HCT116 (cell line): ENCODE data around the gene ALX4. TPM values are rescaled to one million over a fixed set of nuclear protein-coding genes. Genes with fewer than 3 reads are reported as not detected.

Experiments used
- ATAC-seq: fragments of 200-7000 bp; cut with Tn5 transposase; 2 replicates; pipeline ENCODE4 v1.9.1; 2020; ENCODE audit warnings: mild to moderate bottlenecking, moderate library complexity
- BruUV-seq: library from RNA; stranded (reverse); fragments of 400-500 nt; replicated peaks from 2 replicates; lab custom pipeline; 2021; lab: Mats Ljungman, UMichigan
- CTCF ChIA-PET: fragments of 300-600 bp; sonication (Branson Sonifier 250); formaldehyde crosslinking; loops from one replicate; lab custom pipeline; 2021; ENCODE audit warnings: antibody characterized with exemption; lab: Charles Lee
- POLR2A ChIA-PET: fragments of 300-600, 350-600 bp; sonication (Branson Sonifier 250); formaldehyde crosslinking; loops from one replicate; lab custom pipeline; 2021; ENCODE audit warnings: antibody characterized with exemption; lab: Charles Lee
- RAD21 ChIA-PET, 2 experiments: fragments of 300-600 bp; sonication (Branson Sonifier 250); formaldehyde crosslinking; loops; one replicate each; lab custom pipeline; 2023; ENCODE audit warnings: low total read pairs in 2 of 2; ENCODE audit not compliant: uncharacterized antibody in 2 of 2, unreplicated experiment in 2 of 2, low non-redundant PET in 1 of 2; lab: Charles Lee
- DNase-seq: peaks from one replicate; pipeline ENCODE4 v3.0.0-alpha.2; 2010; ENCODE audit warnings: low read depth, low spot score
- H2AFZ ChIP-seq: fragments of 200-600 bp; shearing (Covaris generic), sonication (generic); 2 replicates; pipeline ENCODE4 v1.6.1; 2017; ENCODE audit warnings: low read depth, mixed run types, mixed read lengths, antibody characterized with exemption, low read length; ENCODE audit not compliant: poor library complexity, severe bottlenecking
- H3K27ac ChIP-seq: 2 replicates; pipeline ENCODE4 v1.5.1; 2012; ENCODE audit warnings: low read depth, low read length
- H3K27me3 ChIP-seq: fragments of 200-600 bp; sonication (generic); 2 replicates; pipeline ENCODE4 v1.6.1; 2016; ENCODE audit warnings: mixed run types, low read length, mixed read lengths; ENCODE audit not compliant: insufficient read depth
- H3K36me3 ChIP-seq, 2 experiments: fragments of 200-500 bp in 1 of 2; fragments of 200-600 bp in 1 of 2; sonication (Bioruptor generic) in 1 of 2; sonication (generic) in 1 of 2; 2 replicates each; pipeline versions ENCODE4 v1.5.1 to v1.6.1; 2014 to 2016; ENCODE audit warnings: low read length in 2 of 2, inconsistent platforms in 1 of 2, mixed read lengths in 1 of 2, mixed run types in 1 of 2; ENCODE audit not compliant: insufficient read depth in 2 of 2, control insufficient read depth in 1 of 2
- H3K4me1 ChIP-seq, 2 experiments: fragments of 200-600 bp in 1 of 2; sonication (generic) in 1 of 2; 2 replicates each; pipeline versions ENCODE4 v1.5.1 to v1.6.1; 2012 to 2017; ENCODE audit warnings: low read length in 2 of 2, inconsistent platforms in 1 of 2, mild to moderate bottlenecking in 1 of 2, mixed read lengths in 1 of 2, mixed run types in 1 of 2, moderate library complexity in 1 of 2; ENCODE audit not compliant: insufficient read depth in 2 of 2, control insufficient read depth in 1 of 2
- H3K4me2 ChIP-seq: fragments of 200-600 bp; sonication (generic); 2 replicates; pipeline ENCODE4 v1.6.1; 2017; ENCODE audit warnings: mixed run types, low read length, mixed read lengths
- H3K4me3 ChIP-seq, 2 experiments: fragments of 200-600 bp in 1 of 2; sonication (generic) in 1 of 2; replicated peaks in 1 of 2; 2 replicates each; pipeline ENCODE4 v1.5.1; 2011 to 2016; ENCODE audit warnings: low read length in 2 of 2, control low read depth in 1 of 2, low read depth in 1 of 2, mild to moderate bottlenecking in 1 of 2, mixed read lengths in 1 of 2, mixed run types in 1 of 2
- H3K79me2 ChIP-seq: fragments of 200-600 bp; sonication (generic); 2 replicates; pipeline ENCODE4 v1.6.1; 2017; ENCODE audit warnings: mild to moderate bottlenecking, mixed run types, low read length, moderate library complexity, mixed read lengths; ENCODE audit not compliant: insufficient read depth
- H3K9ac ChIP-seq: fragments of 200-600 bp; sonication (generic); 2 replicates; pipeline ENCODE4 v1.6.1; 2016; ENCODE audit warnings: low read length, mixed read lengths
- H3K9me2 ChIP-seq: fragments of 200-600 bp; sonication (generic), shearing (Covaris generic); 2 replicates; pipeline ENCODE4 v1.6.1; 2017; ENCODE audit warnings: mixed run types, mild to moderate bottlenecking, moderate library complexity; ENCODE audit not compliant: insufficient read depth
- H3K9me3 ChIP-seq, 2 experiments: fragments of 200-500 bp in 1 of 2; fragments of 200-600 bp in 1 of 2; sonication (Bioruptor generic) in 1 of 2; sonication (generic) in 1 of 2; 2 replicates each; pipeline ENCODE4 v1.6.1; 2014 to 2017; ENCODE audit warnings: low read length in 2 of 2, mixed read lengths in 2 of 2, inconsistent platforms in 1 of 2, low read depth in 1 of 2, mild to moderate bottlenecking in 1 of 2, mixed run types in 1 of 2, moderate library complexity in 1 of 2; ENCODE audit not compliant: control insufficient read depth in 1 of 2, insufficient read depth in 1 of 2
- H4K20me1 ChIP-seq: fragments of 200-600 bp; sonication (generic), shearing (Covaris generic); 2 replicates; pipeline ENCODE4 v1.6.1; 2017; ENCODE audit warnings: mixed run types, mild to moderate bottlenecking, moderate library complexity; ENCODE audit not compliant: insufficient read depth
- CBX3 ChIP-seq: IDR thresholded peaks from 2 replicates; pipeline ENCODE4 v1.6.1; 2012; ENCODE audit warnings: low read depth
- CEBPB ChIP-seq: IDR thresholded peaks from 2 replicates; pipeline ENCODE4 v1.6.1; 2012; ENCODE audit warnings: low read depth
- EGR1 ChIP-seq: IDR thresholded peaks from 2 replicates; pipeline ENCODE4 v1.6.1; 2012; ENCODE audit warnings: low read depth
- ELF1 ChIP-seq: IDR thresholded peaks from 2 replicates; pipeline ENCODE4 v1.6.1; 2012; ENCODE audit warnings: low read depth, borderline replicate concordance
- EZH2 ChIP-seq: fragments of 200-600 bp; sonication (generic); IDR thresholded peaks from 2 replicates; pipeline ENCODE4 v1.6.1; 2017; ENCODE audit warnings: antibody characterized with exemption, mixed run types
- EZH2phosphoT487 ChIP-seq: fragments of 200-600 bp; IDR thresholded peaks from 2 replicates; pipeline ENCODE4 v1.6.1; 2018; ENCODE audit warnings: antibody characterized with exemption, borderline replicate concordance
- FOSL1 ChIP-seq: IDR thresholded peaks from 2 replicates; pipeline ENCODE4 v1.6.1; 2012; ENCODE audit warnings: low read depth
- POLR2A ChIP-seq: IDR thresholded peaks from 2 replicates; pipeline ENCODE4 v1.7.0; 2011; ENCODE audit warnings: borderline replicate concordance; ENCODE audit not compliant: insufficient read depth, insufficient read length; ENCODE audit errors: extremely low read depth
- POLR2AphosphoS5 ChIP-seq: IDR thresholded peaks from 2 replicates; pipeline ENCODE4 v1.6.1; 2011; ENCODE audit warnings: mild to moderate bottlenecking, low read depth, low read length, moderate library complexity
- RAD21 ChIP-seq: IDR thresholded peaks from 2 replicates; pipeline ENCODE4 v1.6.1; 2012; ENCODE audit warnings: low read depth, mild to moderate bottlenecking
- SIN3A ChIP-seq: IDR thresholded peaks from 2 replicates; pipeline ENCODE4 v1.6.1; 2012; ENCODE audit warnings: low read depth
- SP1 ChIP-seq: IDR thresholded peaks from 2 replicates; pipeline ENCODE4 v1.6.1; 2012; ENCODE audit warnings: low read depth
- SRF ChIP-seq: IDR thresholded peaks from 2 replicates; pipeline ENCODE4 v1.6.1; 2012; ENCODE audit warnings: low read depth
- TCF7L2 ChIP-seq: IDR thresholded peaks from 2 replicates; pipeline ENCODE4 v1.7.0; 2011; ENCODE audit warnings: borderline replicate concordance, inconsistent platforms; ENCODE audit not compliant: insufficient read depth, insufficient read length; ENCODE audit errors: extremely low read depth
- ZFX ChIP-seq: fragments of 450-650 bp; IDR thresholded peaks from 2 replicates; pipeline ENCODE4 v1.6.1; 2017
- ZNF274 ChIP-seq: fragments of 200-500 bp; sonication (Bioruptor generic); IDR thresholded peaks from 2 replicates; pipeline ENCODE4 v1.6.1; 2014; ENCODE audit warnings: mild to moderate bottlenecking, low read depth, low read length, inconsistent platforms
- intact Hi-C: fragments of 100-400 bp; cut with micrococcal nuclease; formaldehyde crosslinking; loops from 2 replicates; pipeline ENCODE4 v1.10.0; 2022
- total RNA-seq: library from RNA; stranded (reverse); gene quantifications from one replicate; pipeline ENCODE4 v1.2.1, GENCODE V29; 2021; ENCODE audit not compliant: unreplicated experiment
- TF ChIP-seq, protein P1 (sequence below): IDR thresholded peaks from 2 replicates; pipeline ENCODE4 v1.6.1; 2012; ENCODE audit warnings: low read depth
- TF ChIP-seq, protein P2 (sequence below): IDR thresholded peaks from 2 replicates; pipeline ENCODE4 v1.6.1; 2012
- TF ChIP-seq, protein P3 (sequence below): IDR thresholded peaks from 2 replicates; pipeline ENCODE4 v1.6.1; 2012
- TF ChIP-seq, protein P4 (sequence below): IDR thresholded peaks from 2 replicates; pipeline ENCODE4 v1.6.1; 2011; ENCODE audit warnings: mild to moderate bottlenecking, low read length, moderate library complexity; ENCODE audit not compliant: insufficient replicate concordance; ENCODE audit errors: extremely low read depth

Gene ALX4
- total RNA-seq, 1 experiment from 2014 or later: not detected

DNA sequence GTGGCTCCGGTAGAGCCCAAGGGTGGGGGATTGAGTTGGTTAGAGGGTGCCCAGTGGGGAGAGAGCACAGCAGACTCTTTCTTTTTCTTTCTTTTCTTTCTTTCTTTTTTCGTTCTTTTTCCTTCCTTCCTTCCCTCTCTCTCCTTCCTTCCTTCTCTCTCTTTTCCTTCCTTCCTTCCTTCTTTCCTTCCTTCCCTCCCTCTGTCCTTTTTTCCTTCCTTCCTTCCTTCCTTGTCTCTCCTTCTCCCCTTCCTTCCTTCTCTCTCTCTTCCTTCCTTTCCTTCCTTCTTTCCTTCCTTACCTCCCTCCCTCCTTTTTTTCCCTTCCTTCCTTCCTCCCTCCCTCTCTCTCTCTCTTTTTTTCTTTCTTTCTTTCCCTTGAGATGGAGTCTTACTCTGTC, 4.8 kb upstream of the ALX4 start:
- intact Hi-C loops: no loop called here
- ChIA-PET POLR2A (no interaction called here), CTCF (no interaction called here), RAD21 (no interaction called here)
- Histone ChIP-seq H3K4me3 (no peak overlapping the region), H2AFZ (no peak overlapping the region), H3K9ac (no peak overlapping the region), H3K4me2 (no peak overlapping the region), H3K27ac (no peak overlapping the region), H3K27me3 (peaks cover 26% of the 10 kb centered on the region; the same call in 1 of the 2 replicates), H3K9me2 (no peaks in the 10 kb centered on the region), H4K20me1 (no peaks in the 10 kb centered on the region), H3K4me1 (no peaks in the 10 kb centered on the region), H3K79me2 (no peaks in the 10 kb centered on the region), H3K36me3 (no peaks in the 10 kb centered on the region), H3K9me3 (no peaks in the 10 kb centered on the region)
- ATAC-seq: no peak
- BruUV-seq: no TSS peak
- TF ChIP-seq EZH2phosphoT487 (no peak), ZFX (no peak), CEBPB (no peak), ZNF274 (no peak), SP1 (no peak), CBX3 (no peak), POLR2A (no peak), POLR2AphosphoS5 (no peak), ELF1 (no peak), RAD21 (no peak), TCF7L2 (no peak), EGR1 (no peak), SIN3A (no peak), SRF (no peak), FOSL1 (no peak), EZH2 (no peak)
- TF ChIP-seq, protein P1, sequence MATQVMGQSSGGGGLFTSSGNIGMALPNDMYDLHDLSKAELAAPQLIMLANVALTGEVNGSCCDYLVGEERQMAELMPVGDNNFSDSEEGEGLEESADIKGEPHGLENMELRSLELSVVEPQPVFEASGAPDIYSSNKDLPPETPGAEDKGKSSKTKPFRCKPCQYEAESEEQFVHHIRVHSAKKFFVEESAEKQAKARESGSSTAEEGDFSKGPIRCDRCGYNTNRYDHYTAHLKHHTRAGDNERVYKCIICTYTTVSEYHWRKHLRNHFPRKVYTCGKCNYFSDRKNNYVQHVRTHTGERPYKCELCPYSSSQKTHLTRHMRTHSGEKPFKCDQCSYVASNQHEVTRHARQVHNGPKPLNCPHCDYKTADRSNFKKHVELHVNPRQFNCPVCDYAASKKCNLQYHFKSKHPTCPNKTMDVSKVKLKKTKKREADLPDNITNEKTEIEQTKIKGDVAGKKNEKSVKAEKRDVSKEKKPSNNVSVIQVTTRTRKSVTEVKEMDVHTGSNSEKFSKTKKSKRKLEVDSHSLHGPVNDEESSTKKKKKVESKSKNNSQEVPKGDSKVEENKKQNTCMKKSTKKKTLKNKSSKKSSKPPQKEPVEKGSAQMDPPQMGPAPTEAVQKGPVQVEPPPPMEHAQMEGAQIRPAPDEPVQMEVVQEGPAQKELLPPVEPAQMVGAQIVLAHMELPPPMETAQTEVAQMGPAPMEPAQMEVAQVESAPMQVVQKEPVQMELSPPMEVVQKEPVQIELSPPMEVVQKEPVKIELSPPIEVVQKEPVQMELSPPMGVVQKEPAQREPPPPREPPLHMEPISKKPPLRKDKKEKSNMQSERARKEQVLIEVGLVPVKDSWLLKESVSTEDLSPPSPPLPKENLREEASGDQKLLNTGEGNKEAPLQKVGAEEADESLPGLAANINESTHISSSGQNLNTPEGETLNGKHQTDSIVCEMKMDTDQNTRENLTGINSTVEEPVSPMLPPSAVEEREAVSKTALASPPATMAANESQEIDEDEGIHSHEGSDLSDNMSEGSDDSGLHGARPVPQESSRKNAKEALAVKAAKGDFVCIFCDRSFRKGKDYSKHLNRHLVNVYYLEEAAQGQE: no peak
- TF ChIP-seq, protein P2, sequence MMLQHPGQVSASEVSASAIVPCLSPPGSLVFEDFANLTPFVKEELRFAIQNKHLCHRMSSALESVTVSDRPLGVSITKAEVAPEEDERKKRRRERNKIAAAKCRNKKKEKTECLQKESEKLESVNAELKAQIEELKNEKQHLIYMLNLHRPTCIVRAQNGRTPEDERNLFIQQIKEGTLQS: no peak
- TF ChIP-seq, protein P3, sequence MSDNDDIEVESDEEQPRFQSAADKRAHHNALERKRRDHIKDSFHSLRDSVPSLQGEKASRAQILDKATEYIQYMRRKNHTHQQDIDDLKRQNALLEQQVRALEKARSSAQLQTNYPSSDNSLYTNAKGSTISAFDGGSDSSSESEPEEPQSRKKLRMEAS: no peak
- TF ChIP-seq, protein P4, sequence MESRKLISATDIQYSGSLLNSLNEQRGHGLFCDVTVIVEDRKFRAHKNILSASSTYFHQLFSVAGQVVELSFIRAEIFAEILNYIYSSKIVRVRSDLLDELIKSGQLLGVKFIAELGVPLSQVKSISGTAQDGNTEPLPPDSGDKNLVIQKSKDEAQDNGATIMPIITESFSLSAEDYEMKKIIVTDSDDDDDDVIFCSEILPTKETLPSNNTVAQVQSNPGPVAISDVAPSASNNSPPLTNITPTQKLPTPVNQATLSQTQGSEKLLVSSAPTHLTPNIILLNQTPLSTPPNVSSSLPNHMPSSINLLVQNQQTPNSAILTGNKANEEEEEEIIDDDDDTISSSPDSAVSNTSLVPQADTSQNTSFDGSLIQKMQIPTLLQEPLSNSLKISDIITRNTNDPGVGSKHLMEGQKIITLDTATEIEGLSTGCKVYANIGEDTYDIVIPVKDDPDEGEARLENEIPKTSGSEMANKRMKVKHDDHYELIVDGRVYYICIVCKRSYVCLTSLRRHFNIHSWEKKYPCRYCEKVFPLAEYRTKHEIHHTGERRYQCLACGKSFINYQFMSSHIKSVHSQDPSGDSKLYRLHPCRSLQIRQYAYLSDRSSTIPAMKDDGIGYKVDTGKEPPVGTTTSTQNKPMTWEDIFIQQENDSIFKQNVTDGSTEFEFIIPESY: no peak
- TF ChIP-seq, all 23 proteins: peak for 0
- DNase-seq: no peak
